HEK293 (cell line): Measurements from ENCODE around the gene PPP2CA.

ENCODE experiments used
- ELK4 ChIP-seq: IDR thresholded peaks from 2 replicates; pipeline ENCODE4 v1.6.1; 2011; ENCODE audit warnings: mild to moderate bottlenecking, low read depth, low read length, borderline replicate concordance
- GLI2 ChIP-seq: fragments of 450-650 bp; formaldehyde crosslinking; IDR thresholded peaks from 2 replicates; pipeline ENCODE4; 2017; ENCODE audit warnings: missing biosample characterization, missing genetic modification characterization, low read depth, borderline replicate concordance
- GLIS2 ChIP-seq: fragments of 450-650 bp; formaldehyde crosslinking; IDR thresholded peaks from 2 replicates; pipeline ENCODE4 v1.5.1; 2016; ENCODE audit warnings: missing biosample characterization, missing genetic modification characterization
- HOXC10 ChIP-seq: sonication (generic); formaldehyde crosslinking; IDR thresholded peaks from 2 replicates; pipeline ENCODE4 v1.8.1; 2023; ENCODE audit warnings: mild to moderate bottlenecking, missing genetic modification reagents
- INSM2 ChIP-seq: fragments of 450-650 bp; formaldehyde crosslinking; IDR thresholded peaks from 2 replicates; pipeline ENCODE4 v1.5.1; 2016; ENCODE audit warnings: missing biosample characterization, missing genetic modification characterization
- SCRT2 ChIP-seq: fragments of 450-650 bp; formaldehyde crosslinking; IDR thresholded peaks from 2 replicates; pipeline ENCODE4 v1.5.1; 2016; ENCODE audit warnings: missing biosample characterization, missing genetic modification characterization
- ZBTB17 ChIP-seq: fragments of 450-650 bp; formaldehyde crosslinking; IDR thresholded peaks from 2 replicates; pipeline ENCODE4 v1.5.1; 2016; ENCODE audit warnings: missing biosample characterization, missing genetic modification characterization
- ZBTB20 ChIP-seq: fragments of 450-650 bp; formaldehyde crosslinking; IDR thresholded peaks from 2 replicates; pipeline ENCODE4 v1.5.1; 2016; ENCODE audit warnings: missing biosample characterization, missing genetic modification characterization
- ZBTB6 ChIP-seq: fragments of 450-650 bp; formaldehyde crosslinking; IDR thresholded peaks from 2 replicates; pipeline ENCODE4 v1.5.1; 2017; ENCODE audit warnings: missing biosample characterization, missing genetic modification characterization
- ZEB2 ChIP-seq: fragments of 450-650 bp; formaldehyde crosslinking; IDR thresholded peaks from 2 replicates; pipeline ENCODE4 v1.5.1; 2016; ENCODE audit warnings: missing biosample characterization, missing genetic modification characterization
- ZNF114 ChIP-seq: fragments of 450-650 bp; formaldehyde crosslinking; IDR thresholded peaks from 2 replicates; pipeline ENCODE4 v1.5.0; 2017; ENCODE audit warnings: missing biosample characterization, missing genetic modification characterization
- ZNF169 ChIP-seq: fragments of 450-650 bp; formaldehyde crosslinking; IDR thresholded peaks from 2 replicates; pipeline ENCODE4 v1.5.1; 2016; ENCODE audit warnings: missing biosample characterization, missing genetic modification characterization
- ZNF223 ChIP-seq: fragments of 450-650 bp; formaldehyde crosslinking; IDR thresholded peaks from 2 replicates; pipeline ENCODE4 v1.5.1; 2016; ENCODE audit warnings: missing biosample characterization, missing genetic modification characterization
- ZNF302 ChIP-seq: fragments of 450-650 bp; formaldehyde crosslinking; IDR thresholded peaks from 2 replicates; pipeline ENCODE4 v1.5.1; 2016; ENCODE audit warnings: missing biosample characterization, missing genetic modification characterization, low read depth
- ZNF433 ChIP-seq: fragments of 450-650 bp; formaldehyde crosslinking; IDR thresholded peaks from 2 replicates; pipeline ENCODE4 v1.5.1; 2016; ENCODE audit warnings: missing biosample characterization, missing genetic modification characterization, low read depth
- ZNF561 ChIP-seq: fragments of 450-650 bp; IDR thresholded peaks from 2 replicates; pipeline ENCODE4 v1.5.1; 2018; ENCODE audit warnings: missing biosample characterization, missing genetic modification characterization, borderline replicate concordance
- ZNF624 ChIP-seq: fragments of 450-650 bp; formaldehyde crosslinking; IDR thresholded peaks from 2 replicates; pipeline ENCODE4 v1.5.1; 2017; ENCODE audit warnings: missing biosample characterization, missing genetic modification characterization
- ZNF645 ChIP-seq: fragments of 450-650 bp; formaldehyde crosslinking; IDR thresholded peaks from 2 replicates; pipeline ENCODE4; 2016; ENCODE audit warnings: missing biosample characterization, missing genetic modification characterization
- ZNF837 ChIP-seq: fragments of 450-650 bp; formaldehyde crosslinking; IDR thresholded peaks from 2 replicates; pipeline ENCODE4 v1.5.1; 2016; ENCODE audit warnings: missing biosample characterization, missing genetic modification characterization
- TF ChIP-seq, protein P1 (sequence below): fragments of 450-650 bp; formaldehyde crosslinking; IDR thresholded peaks from 2 replicates; pipeline ENCODE4 v1.5.1; 2017; ENCODE audit warnings: missing biosample characterization, missing genetic modification characterization
- TF ChIP-seq, protein P2 (sequence below): fragments of 450-650 bp; formaldehyde crosslinking; IDR thresholded peaks from 2 replicates; pipeline ENCODE4 v1.5.1; 2016; ENCODE audit warnings: missing biosample characterization, missing genetic modification characterization
- TF ChIP-seq, protein P3 (sequence below): sonication (generic); formaldehyde crosslinking; IDR thresholded peaks from 2 replicates; pipeline ENCODE4 v1.8.1; 2022; ENCODE audit warnings: mild to moderate bottlenecking, moderate library complexity, missing genetic modification reagents
- TF ChIP-seq, protein P4 (sequence below): fragments of 450-650 bp; formaldehyde crosslinking; IDR thresholded peaks from 2 replicates; pipeline ENCODE4 v1.5.1; 2016; ENCODE audit warnings: missing biosample characterization, missing genetic modification characterization
- TF ChIP-seq, protein P5 (sequence below): fragments of 450-650 bp; formaldehyde crosslinking; IDR thresholded peaks from 2 replicates; pipeline ENCODE4 v1.5.1; 2016; ENCODE audit warnings: missing biosample characterization, missing genetic modification characterization

The PPP2CA gene

DNA sequence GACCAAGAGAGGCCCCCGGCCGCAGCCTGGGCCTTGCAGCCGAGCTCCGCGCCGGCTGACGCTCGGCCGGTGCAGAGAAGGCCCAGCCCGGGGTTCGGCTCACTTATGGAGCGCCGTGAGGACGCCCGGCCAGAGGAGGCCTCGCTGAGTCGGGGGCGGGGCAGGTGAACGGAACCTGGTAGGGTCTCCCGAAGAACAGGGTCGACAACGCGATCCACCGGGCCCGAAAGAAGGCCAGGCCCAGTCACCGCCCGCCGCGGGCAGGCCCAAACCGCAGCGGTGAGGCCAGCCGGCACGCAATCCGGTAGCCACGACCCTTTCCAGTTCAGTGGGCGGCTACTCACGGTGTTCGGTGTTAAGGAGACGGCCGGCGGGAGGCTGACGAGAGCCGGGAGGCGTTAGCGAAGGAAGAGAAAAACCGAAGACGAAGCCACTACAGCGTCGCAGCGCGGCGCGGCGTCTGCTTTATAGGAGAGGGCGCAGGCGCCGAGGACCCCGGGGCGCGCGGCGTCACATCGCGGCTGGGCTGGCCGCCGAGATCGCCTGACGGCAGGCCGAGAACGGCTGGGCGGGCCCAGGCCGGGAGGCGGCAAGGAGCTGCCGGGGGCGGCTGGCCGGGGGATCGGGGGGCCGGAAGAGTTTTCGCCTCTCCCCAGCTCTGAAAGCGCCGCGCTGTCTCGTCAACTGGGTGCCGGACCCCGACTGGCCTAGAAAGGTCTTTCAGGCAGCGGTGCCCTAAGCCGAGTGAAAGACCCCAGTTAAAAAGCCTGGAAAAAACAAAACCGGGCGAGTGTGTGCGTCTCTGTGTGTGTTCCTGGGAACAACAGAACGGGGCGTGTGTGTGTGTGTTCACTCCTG lies 49.1 kb downstream of the PPP2CA start, which contains the start of gene SKP1 (continued):
- TF ChIP-seq, protein P1, sequence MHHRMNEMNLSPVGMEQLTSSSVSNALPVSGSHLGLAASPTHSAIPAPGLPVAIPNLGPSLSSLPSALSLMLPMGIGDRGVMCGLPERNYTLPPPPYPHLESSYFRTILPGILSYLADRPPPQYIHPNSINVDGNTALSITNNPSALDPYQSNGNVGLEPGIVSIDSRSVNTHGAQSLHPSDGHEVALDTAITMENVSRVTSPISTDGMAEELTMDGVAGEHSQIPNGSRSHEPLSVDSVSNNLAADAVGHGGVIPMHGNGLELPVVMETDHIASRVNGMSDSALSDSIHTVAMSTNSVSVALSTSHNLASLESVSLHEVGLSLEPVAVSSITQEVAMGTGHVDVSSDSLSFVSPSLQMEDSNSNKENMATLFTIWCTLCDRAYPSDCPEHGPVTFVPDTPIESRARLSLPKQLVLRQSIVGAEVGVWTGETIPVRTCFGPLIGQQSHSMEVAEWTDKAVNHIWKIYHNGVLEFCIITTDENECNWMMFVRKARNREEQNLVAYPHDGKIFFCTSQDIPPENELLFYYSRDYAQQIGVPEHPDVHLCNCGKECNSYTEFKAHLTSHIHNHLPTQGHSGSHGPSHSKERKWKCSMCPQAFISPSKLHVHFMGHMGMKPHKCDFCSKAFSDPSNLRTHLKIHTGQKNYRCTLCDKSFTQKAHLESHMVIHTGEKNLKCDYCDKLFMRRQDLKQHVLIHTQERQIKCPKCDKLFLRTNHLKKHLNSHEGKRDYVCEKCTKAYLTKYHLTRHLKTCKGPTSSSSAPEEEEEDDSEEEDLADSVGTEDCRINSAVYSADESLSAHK (tag by site-specific recombination): no peak
- TF ChIP-seq ZNF837 (tag by site-specific recombination) (no peak), ZBTB17 (tag by site-specific recombination) (peak; percentile 80), SCRT2 (tag by site-specific recombination) (no peak; the same call in 1 of the 2 replicates), GLIS2 (tag by site-specific recombination) (peak; percentile 40; the same call in 1 of the 2 replicates), ZNF561 (tag by site-specific recombination) (peak; percentile 92), ZNF624 (tag by site-specific recombination) (no peak), HOXC10 (CRISPR knock-in tag) (no peak), ZNF645 (tag by site-specific recombination) (peak; percentile 32; the same call in 1 of the 2 replicates), ZNF169 (tag by site-specific recombination) (no peak), ELK4 (no peak), INSM2 (tag by site-specific recombination) (no peak), ZNF114 (no peak), ZBTB6 (no peak), ZNF302 (no peak), ZBTB20 (tag by site-specific recombination) (peak; percentile 82), ZNF433 (no peak), ZEB2 (peak; percentile 80), GLI2 (tag by site-specific recombination) (no peak), ZNF223 (tag by site-specific recombination) (no peak)
- TF ChIP-seq, protein P2, sequence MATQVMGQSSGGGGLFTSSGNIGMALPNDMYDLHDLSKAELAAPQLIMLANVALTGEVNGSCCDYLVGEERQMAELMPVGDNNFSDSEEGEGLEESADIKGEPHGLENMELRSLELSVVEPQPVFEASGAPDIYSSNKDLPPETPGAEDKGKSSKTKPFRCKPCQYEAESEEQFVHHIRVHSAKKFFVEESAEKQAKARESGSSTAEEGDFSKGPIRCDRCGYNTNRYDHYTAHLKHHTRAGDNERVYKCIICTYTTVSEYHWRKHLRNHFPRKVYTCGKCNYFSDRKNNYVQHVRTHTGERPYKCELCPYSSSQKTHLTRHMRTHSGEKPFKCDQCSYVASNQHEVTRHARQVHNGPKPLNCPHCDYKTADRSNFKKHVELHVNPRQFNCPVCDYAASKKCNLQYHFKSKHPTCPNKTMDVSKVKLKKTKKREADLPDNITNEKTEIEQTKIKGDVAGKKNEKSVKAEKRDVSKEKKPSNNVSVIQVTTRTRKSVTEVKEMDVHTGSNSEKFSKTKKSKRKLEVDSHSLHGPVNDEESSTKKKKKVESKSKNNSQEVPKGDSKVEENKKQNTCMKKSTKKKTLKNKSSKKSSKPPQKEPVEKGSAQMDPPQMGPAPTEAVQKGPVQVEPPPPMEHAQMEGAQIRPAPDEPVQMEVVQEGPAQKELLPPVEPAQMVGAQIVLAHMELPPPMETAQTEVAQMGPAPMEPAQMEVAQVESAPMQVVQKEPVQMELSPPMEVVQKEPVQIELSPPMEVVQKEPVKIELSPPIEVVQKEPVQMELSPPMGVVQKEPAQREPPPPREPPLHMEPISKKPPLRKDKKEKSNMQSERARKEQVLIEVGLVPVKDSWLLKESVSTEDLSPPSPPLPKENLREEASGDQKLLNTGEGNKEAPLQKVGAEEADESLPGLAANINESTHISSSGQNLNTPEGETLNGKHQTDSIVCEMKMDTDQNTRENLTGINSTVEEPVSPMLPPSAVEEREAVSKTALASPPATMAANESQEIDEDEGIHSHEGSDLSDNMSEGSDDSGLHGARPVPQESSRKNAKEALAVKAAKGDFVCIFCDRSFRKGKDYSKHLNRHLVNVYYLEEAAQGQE (tag by site-specific recombination): no peak; the same call in 1 of the 2 replicates
- TF ChIP-seq, protein P3, sequence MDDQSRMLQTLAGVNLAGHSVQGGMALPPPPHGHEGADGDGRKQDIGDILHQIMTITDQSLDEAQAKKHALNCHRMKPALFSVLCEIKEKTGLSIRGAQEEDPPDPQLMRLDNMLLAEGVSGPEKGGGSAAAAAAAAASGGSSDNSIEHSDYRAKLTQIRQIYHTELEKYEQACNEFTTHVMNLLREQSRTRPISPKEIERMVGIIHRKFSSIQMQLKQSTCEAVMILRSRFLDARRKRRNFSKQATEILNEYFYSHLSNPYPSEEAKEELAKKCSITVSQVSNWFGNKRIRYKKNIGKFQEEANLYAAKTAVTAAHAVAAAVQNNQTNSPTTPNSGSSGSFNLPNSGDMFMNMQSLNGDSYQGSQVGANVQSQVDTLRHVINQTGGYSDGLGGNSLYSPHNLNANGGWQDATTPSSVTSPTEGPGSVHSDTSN (CRISPR knock-in tag): peak; percentile 52
- TF ChIP-seq, protein P4, sequence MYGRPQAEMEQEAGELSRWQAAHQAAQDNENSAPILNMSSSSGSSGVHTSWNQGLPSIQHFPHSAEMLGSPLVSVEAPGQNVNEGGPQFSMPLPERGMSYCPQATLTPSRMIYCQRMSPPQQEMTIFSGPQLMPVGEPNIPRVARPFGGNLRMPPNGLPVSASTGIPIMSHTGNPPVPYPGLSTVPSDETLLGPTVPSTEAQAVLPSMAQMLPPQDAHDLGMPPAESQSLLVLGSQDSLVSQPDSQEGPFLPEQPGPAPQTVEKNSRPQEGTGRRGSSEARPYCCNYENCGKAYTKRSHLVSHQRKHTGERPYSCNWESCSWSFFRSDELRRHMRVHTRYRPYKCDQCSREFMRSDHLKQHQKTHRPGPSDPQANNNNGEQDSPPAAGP (tag by site-specific recombination): peak; percentile 73
- TF ChIP-seq, protein P5, sequence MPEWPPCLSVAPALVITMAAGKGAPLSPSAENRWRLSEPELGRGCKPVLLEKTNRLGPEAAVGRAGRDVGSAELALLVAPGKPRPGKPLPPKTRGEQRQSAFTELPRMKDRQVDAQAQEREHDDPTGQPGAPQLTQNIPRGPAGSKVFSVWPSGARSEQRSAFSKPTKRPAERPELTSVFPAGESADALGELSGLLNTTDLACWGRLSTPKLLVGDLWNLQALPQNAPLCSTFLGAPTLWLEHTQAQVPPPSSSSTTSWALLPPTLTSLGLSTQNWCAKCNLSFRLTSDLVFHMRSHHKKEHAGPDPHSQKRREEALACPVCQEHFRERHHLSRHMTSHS (tag by site-specific recombination): no peak
